Activated CD8-positive, alpha-beta T cell treated with anti-CD3 and anti-CD28 coated beads for 36 hours (primary cell): ENCODE results near the gene IKZF3. TPM values are rescaled to one million over a fixed set of nuclear protein-coding genes. Genes with fewer than 3 reads are reported as not detected.

Experiments used
- ATAC-seq: fragments of 200-7000 bp; cut with Tn5 transposase; one replicate; pipeline ENCODE4 v1.10.0; 2021; ENCODE audit warnings: mild to moderate bottlenecking, moderate library complexity
- CTCF ChIA-PET: fragments of 350-600 bp; sonication (Branson Sonifier 250); formaldehyde crosslinking; loops from one replicate; lab custom pipeline; 2021; ENCODE audit warnings: antibody characterized with exemption; lab: Charles Lee
- POLR2A ChIA-PET: fragments of 350-600 bp; sonication (Branson Sonifier 250); formaldehyde crosslinking; loops from one replicate; lab custom pipeline; 2021; ENCODE audit warnings: antibody characterized with exemption; lab: Charles Lee
- DNase-seq: peaks from one replicate; pipeline ENCODE4 v3.0.0-alpha.2; 2020
- H3K27ac Mint-ChIP-seq: one replicate; pipeline ENCODE4 v1.8.0; 2021; ENCODE audit warnings: mild to moderate bottlenecking, mixed read lengths
- H3K27me3 Mint-ChIP-seq: one replicate; pipeline ENCODE4 v1.8.0; 2021; ENCODE audit warnings: mixed read lengths
- H3K36me3 Mint-ChIP-seq: one replicate; pipeline ENCODE4 v1.8.0; 2021; ENCODE audit warnings: low read depth, mixed read lengths
- H3K4me1 Mint-ChIP-seq: one replicate; pipeline ENCODE4 v1.8.0; 2021; ENCODE audit warnings: low read depth, mixed read lengths
- H3K4me3 Mint-ChIP-seq: one replicate; pipeline ENCODE4 v1.8.0; 2021; ENCODE audit warnings: mild to moderate bottlenecking, moderate library complexity, mixed read lengths
- H3K9me3 Mint-ChIP-seq: one replicate; pipeline ENCODE4 v1.8.0; 2021; ENCODE audit warnings: mixed read lengths
- intact Hi-C: fragments of 100-400 bp; cut with micrococcal nuclease; formaldehyde crosslinking; loops from one replicate; pipeline ENCODE4 v1.10.0; 2022
- total RNA-seq, 2 experiments: library from RNA; stranded (reverse); gene quantifications; one replicate each; pipeline ENCODE4 v1.2.3, GENCODE V29; 2021
- TF ChIP-seq, protein P1 (sequence below): fragments of 200-600 bp; IDR thresholded peaks from one replicate; pipeline ENCODE4 v1.8.0; 2022; ENCODE audit warnings: antibody characterized with exemption, mild to moderate bottlenecking

IKZF3 gene
- total RNA-seq, 2 experiments from 2014 or later: 52.1 to 52.2 TPM

- no peak for DNase-seq
- Mint-ChIP-seq H3K27ac (peak overlapping the region; percentile 90), H3K4me1 (peaks cover 91% of the 10 kb centered on the region), H3K27me3 (no peaks in the 10 kb centered on the region), H3K4me3 (no peak overlapping the region), H3K36me3 (peaks cover 61% of the 10 kb centered on the region), H3K9me3 (no peaks in the 10 kb centered on the region)
- ATAC-seq: no peak
- CTCF ChIA-PET: interaction anchor here (1.8 kb wide), 1 partner anchor 152 kb away, joined by 7 read pairs; no protein-coding TSS in a partner anchor
- TF ChIP-seq, protein P1, sequence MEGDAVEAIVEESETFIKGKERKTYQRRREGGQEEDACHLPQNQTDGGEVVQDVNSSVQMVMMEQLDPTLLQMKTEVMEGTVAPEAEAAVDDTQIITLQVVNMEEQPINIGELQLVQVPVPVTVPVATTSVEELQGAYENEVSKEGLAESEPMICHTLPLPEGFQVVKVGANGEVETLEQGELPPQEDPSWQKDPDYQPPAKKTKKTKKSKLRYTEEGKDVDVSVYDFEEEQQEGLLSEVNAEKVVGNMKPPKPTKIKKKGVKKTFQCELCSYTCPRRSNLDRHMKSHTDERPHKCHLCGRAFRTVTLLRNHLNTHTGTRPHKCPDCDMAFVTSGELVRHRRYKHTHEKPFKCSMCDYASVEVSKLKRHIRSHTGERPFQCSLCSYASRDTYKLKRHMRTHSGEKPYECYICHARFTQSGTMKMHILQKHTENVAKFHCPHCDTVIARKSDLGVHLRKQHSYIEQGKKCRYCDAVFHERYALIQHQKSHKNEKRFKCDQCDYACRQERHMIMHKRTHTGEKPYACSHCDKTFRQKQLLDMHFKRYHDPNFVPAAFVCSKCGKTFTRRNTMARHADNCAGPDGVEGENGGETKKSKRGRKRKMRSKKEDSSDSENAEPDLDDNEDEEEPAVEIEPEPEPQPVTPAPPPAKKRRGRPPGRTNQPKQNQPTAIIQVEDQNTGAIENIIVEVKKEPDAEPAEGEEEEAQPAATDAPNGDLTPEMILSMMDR: no peak
- intact Hi-C loops: loop anchor here (2.0 to 5.0 kb wide), 3 partner anchors 19 to 88 kb away; partner anchors contain the start of gene IKZF3
- POLR2A ChIA-PET: interaction anchor here (1.5 kb wide), 1 partner anchor 18 kb away, joined by 6 read pairs; no protein-coding TSS in a partner anchor
These were observed 90.1 kb downstream of the IKZF3 start for GRCh38 chr17:39774047-39774446.

DNA sequence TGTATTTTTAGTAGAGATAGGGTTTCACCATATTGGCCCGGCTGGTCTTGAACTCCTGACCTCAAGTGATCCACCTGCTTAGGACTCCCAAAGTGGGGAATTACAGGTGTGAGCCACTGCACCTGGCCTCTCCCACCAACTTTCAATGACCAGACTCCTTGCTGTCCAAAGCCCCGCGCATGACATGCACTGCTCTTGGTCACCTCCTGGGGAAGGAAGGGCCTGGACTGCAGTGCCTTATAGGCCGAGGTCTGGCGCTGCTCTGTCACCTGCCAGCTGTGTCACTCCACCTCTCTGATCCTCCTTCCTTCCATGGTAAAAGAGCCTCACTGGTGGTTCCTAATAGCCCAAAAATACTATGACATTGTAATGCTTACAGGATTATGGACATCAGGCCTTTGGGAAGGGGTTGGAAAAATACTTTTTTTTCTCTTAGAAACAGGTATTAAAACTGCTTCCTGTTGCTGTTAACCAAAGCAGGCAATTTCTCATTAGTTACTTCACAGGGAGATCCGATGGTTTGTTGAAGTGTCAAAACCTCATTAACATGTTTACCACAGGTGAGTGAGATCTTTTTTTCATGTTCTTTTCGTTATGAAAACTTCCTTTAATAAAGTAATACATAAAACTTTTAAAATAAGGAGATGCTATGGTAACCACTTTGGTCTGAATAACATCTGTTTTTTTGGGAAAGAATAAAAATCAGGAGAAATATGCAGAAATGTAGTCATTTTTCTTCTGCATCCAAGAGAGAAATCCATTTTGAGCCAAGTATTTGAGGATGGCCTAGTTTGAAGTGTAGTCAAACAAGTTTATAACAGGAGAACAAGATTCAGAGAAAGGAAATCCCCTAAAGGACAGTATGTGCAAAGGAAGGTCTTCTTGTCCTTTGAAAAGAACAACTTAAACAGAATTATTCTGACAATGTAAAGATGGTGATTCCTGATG, 90.9 kb downstream of the IKZF3 start:
- POLR2A ChIA-PET: interaction anchor here (0.7 to 1.5 kb wide), 4 partner anchors 13 to 50 kb away, joined by 3 to 6 read pairs (median 4); no protein-coding TSS in a partner anchor
- Mint-ChIP-seq H3K27ac (peak overlapping the region; percentile 90), H3K4me1 (peaks cover 93% of the 10 kb centered on the region), H3K27me3 (no peaks in the 10 kb centered on the region), H3K4me3 (peak overlapping the region; percentile 25), H3K9me3 (no peaks in the 10 kb centered on the region), H3K36me3 (peaks cover 68% of the 10 kb centered on the region)
- intact Hi-C loops: loop anchor here (5.0 kb wide), 2 partner anchors 39 to 89 kb away; partner anchors contain the start of gene IKZF3
- CTCF ChIA-PET: interaction anchor here (1.8 kb wide), 1 partner anchor 152 kb away, joined by 7 read pairs; no protein-coding TSS in a partner anchor
- TF ChIP-seq, protein P1: no peak
- DNase-seq (no peak), ATAC-seq (no peak)

DNA sequence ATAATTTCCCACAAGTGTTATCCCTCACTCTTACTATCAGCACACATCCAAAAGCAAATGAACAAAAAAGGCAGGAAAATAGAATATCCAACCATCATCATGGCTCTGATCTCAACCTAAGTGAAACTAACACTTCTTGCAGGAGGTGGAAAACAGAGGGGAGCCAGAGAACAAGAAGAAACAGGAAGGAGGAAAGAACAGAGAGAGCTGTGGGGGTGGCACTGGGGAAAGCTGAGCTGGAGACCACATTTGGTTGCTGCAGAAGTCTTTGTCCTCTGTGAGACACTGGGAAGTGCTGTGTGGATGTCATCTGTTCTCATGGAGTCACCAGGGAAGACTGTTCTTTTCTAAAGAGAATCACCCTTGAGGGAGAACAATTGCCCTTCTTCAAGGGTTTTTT, 91.7 kb downstream of the IKZF3 start:
- peak overlapping the region; percentile 28 for H3K4me3 Mint-ChIP-seq
- TF ChIP-seq, protein P1: no peak
- CTCF ChIA-PET: no interaction called here
- POLR2A ChIA-PET: interaction anchor here (0.7 to 1.2 kb wide), 6 partner anchors 14 to 89 kb away, joined by 3 to 4 read pairs (median 3); no protein-coding TSS in a partner anchor
- intact Hi-C loops: loop anchor here (5.0 kb wide), 2 partner anchors 40 to 90 kb away; partner anchors contain the start of gene IKZF3
- peaks cover 92% of the 10 kb centered on the region for H3K4me1 Mint-ChIP-seq
- ATAC-seq (no peak), DNase-seq (no peak)
- peak overlapping the region; percentile 90 for H3K27ac Mint-ChIP-seq
- no peaks in the 10 kb centered on the region for H3K27me3 Mint-ChIP-seq
- peaks cover 66% of the 10 kb centered on the region for H3K36me3 Mint-ChIP-seq
- no peaks in the 10 kb centered on the region for H3K9me3 Mint-ChIP-seq

DNA sequence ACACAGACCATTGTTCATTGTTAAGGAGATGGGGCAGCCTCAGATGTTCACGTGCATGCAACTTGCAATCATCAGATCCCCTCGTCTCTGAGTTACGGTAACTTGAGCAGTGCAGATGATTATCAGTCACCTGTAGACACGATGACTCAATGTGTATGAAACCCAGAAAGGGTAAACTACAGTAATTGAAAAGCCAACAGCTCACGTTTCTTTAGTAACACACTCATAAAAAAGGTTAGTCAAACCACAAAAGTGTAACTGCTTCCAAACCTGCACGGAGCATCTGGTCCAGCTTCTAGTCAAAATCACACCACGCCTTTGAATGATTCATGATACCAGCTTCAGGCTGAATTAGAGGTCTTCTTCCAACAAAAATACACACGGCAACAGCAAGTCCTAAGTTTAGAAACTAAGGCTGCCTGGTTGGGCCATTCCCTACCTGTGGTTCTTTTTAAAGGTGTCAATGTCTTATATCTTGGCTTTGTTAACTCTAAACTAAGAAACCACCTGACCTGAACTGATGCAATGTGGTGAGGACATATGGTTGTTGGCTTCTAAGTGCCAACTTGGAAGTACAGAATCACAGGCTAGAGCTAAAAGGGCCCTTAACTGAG, 94.0 kb downstream of the IKZF3 start:
- Mint-ChIP-seq H3K9me3 (no peaks in the 10 kb centered on the region), H3K27ac (peak overlapping the region; percentile 90), H3K4me1 (peaks cover 95% of the 10 kb centered on the region), H3K36me3 (peaks cover 74% of the 10 kb centered on the region), H3K4me3 (peak overlapping the region; percentile 18), H3K27me3 (no peaks in the 10 kb centered on the region)
- CTCF ChIA-PET: interaction anchor here (0.9 to 2.0 kb wide), 7 partner anchors 9 to 147 kb away, joined by 3 to 12 read pairs (median 5); no protein-coding TSS in a partner anchor
- DNase-seq: peak; percentile 84
- TF ChIP-seq, protein P1: no peak
- POLR2A ChIA-PET: interaction anchor here (0.7 to 2.4 kb wide), 18 partner anchors 9 to 184 kb away, joined by 3 to 43 read pairs (median 4); partner anchors contain the start of genes IKZF3, LRRC3C and ORMDL3
- ATAC-seq: peak; percentile 81
- intact Hi-C loops: loop anchor here (5.0 kb wide), 2 partner anchors 42 to 92 kb away; partner anchors contain the start of gene IKZF3
